Psoas muscle (tissue), 8 donors: Measurements from ENCODE around the gene VKORC1. TPM values are rescaled to one million over a fixed set of nuclear protein-coding genes. Genes with fewer than 3 reads are reported as not detected.

Experiments
- ATAC-seq, 4 donors: fragments of 200-7000 bp; cut with Tn5 transposase; one replicate each; pipeline ENCODE4 v1.9.1; 2020; ENCODE audit warnings: moderate library complexity in 3 of 4, mild to moderate bottlenecking in 2 of 4
- DNase-seq, 2 donors: peaks; one replicate each; pipeline ENCODE4 v3.0.0-alpha.2; 2020
- H3K27ac ChIP-seq: fragments of 200-600 bp; one replicate; pipeline ENCODE4 v1.8.0; 2022
- H3K27me3 ChIP-seq, 3 donors: fragments of 200-600 bp in 1 of 3; one replicate each; pipeline versions ENCODE4 v1.6.1 to v1.8.0; 2013 to 2022; ENCODE audit warnings: low read length in 2 of 3, mild to moderate bottlenecking in 2 of 3, moderate library complexity in 1 of 3; ENCODE audit not compliant: insufficient read depth in 3 of 3
- H3K36me3 ChIP-seq, 2 donors: fragments of 200-600 bp in 1 of 2; one replicate each; pipeline versions ENCODE4 v1.6.1 to v1.8.0; 2013 to 2022; ENCODE audit warnings: low read depth in 1 of 2, mild to moderate bottlenecking in 1 of 2, moderate library complexity in 1 of 2; ENCODE audit not compliant: insufficient read depth in 1 of 2
- H3K4me1 ChIP-seq: fragments of 200-600 bp; one replicate; pipeline ENCODE4 v1.8.0; 2022
- H3K4me3 ChIP-seq: fragments of 200-600 bp; one replicate; pipeline ENCODE4 v1.8.0; 2022; ENCODE audit warnings: mild to moderate bottlenecking
- H3K9me3 ChIP-seq: fragments of 200-600 bp; one replicate; pipeline ENCODE4 v1.8.0; 2022
- WGBS, 3 donors: extraction: QIAGEN DNeasy Blood & Tissue Kit; methylation state at CpG; one replicate each; pipeline versions ENCODE4 v1.1.6 to v1.1.7; 2013; 5-methylcytosine and 5-hydroxymethylcytosine counted together
- intact Hi-C, 2 donors: fragments of 100-400 bp; cut with DNase I; formaldehyde crosslinking; loops; one replicate each; pipeline versions ENCODE4 v1.11.0 to v1.14.2; 2022
- long read RNA-seq, 2 donors: library from polyadenylated mRNA; unstranded; transcript quantifications; one replicate each; pipeline ENCODE4 v2.0.0, GENCODE V29; 2021
- polyA plus RNA-seq, 3 donors: library from polyadenylated mRNA; stranded (reverse); fragments of 200-250 nt; gene quantifications; one replicate each; pipeline ENCODE4 v1.2.3, GENCODE V29; 2013
- total RNA-seq, 4 donors: library from RNA; stranded (reverse); fragmentation: NEBNext Ultra II Directional in 2 of 4; extraction: Animal tissue kit (Norgen Biotek cat#: 25700) in 2 of 4; gene quantifications; one replicate each; pipeline versions ENCODE4 v1.2.1 to v1.2.4, GENCODE V29; 2021 to 2023
- TF ChIP-seq, protein P1 (sequence below): fragments of 200-600 bp; IDR thresholded peaks from one replicate; pipeline ENCODE4 v1.8.0; 2022; ENCODE audit warnings: antibody characterized with exemption
- donor health status: healthy with polysubstance abuse.
- donor health status: DM: no; HTN: no; CAD: no; lungs with moderate emphysema.
- donor health status: Bipolar disorder and iron deficiency.
- donor health status: healthy.
- donor health status: DM: yes; HTN: yes; CAD: no.
- donor health status: DM: no; HTN: no; CAD: no.
- donor health status: DM: no; HTN: no; CAD: no.
- donor health status: DM: yes; HTN: yes; CAD: no.

VKORC1 gene
- total RNA-seq (10 to 100 TPM; 13.3 to 17.8 (median 16.5) TPM), polyA plus RNA-seq (10 to 100 TPM; 28.6 to 57.0 (median 48.3) TPM)
- long read RNA-seq, donor 1, transcript VKORC1-205 (3 exons, 1,012 nt), result major isoform, 7 of 7 reads
- long read RNA-seq, donor 1, partial matches to known transcripts, result 0 of 7 reads
- long read RNA-seq, donor 1, other reads (novel, unspliced or antisense), result 0 of 7 reads
- long read RNA-seq, donor 2, transcript VKORC1-205 (3 exons, 1,012 nt), result major isoform, 16 of 21 reads
- long read RNA-seq, donor 2, partial matches to known transcripts, result 0 of 21 reads
- long read RNA-seq, donor 2, other reads (novel, unspliced or antisense), result 4 of 21 reads

DNA sequence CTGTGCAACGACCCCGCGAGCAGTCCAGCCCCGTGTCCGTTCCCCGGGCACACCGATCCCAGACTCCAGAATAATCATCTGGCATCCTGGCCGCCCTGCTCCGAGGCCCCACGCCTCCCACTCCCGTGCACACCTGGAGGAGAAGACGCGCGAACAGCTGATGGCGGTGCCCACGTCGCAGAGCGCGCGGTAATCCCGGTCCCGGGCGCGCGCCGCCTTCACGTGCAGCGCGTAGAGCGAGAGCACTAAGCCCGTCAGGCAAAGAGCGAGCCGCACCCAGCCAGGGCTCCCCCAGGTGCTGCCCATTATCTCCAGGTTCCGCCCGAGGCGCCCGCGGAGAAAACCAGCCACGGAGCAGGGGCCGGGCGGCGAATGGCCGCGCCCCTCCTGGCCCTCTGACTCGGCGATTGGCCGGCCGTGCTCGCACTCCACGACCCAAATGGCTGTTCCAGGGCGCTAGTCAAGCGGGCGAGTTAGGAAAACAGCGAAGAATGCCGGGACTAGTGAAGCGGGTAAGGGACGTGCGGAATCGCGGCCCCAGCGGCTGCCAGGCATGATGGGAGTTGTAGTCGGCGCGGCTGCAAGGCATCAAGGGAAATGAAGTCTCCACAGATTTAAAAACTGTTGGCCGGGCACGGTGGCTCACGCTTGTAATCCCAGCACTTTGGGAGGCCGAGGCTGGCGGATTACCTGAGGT is at the start of gene VKORC1:
Gene VKORC1, minus strand, starts transcription at position 374 of the 697 bp plus-strand sequence. Its CDS starts 68 bp downstream, at position 306.
- no peaks in the 10 kb centered on the region for H3K9me3 ChIP-seq
- TF ChIP-seq, protein P1, sequence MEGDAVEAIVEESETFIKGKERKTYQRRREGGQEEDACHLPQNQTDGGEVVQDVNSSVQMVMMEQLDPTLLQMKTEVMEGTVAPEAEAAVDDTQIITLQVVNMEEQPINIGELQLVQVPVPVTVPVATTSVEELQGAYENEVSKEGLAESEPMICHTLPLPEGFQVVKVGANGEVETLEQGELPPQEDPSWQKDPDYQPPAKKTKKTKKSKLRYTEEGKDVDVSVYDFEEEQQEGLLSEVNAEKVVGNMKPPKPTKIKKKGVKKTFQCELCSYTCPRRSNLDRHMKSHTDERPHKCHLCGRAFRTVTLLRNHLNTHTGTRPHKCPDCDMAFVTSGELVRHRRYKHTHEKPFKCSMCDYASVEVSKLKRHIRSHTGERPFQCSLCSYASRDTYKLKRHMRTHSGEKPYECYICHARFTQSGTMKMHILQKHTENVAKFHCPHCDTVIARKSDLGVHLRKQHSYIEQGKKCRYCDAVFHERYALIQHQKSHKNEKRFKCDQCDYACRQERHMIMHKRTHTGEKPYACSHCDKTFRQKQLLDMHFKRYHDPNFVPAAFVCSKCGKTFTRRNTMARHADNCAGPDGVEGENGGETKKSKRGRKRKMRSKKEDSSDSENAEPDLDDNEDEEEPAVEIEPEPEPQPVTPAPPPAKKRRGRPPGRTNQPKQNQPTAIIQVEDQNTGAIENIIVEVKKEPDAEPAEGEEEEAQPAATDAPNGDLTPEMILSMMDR, result no peak
- H3K36me3 ChIP-seq, result peaks cover 0 to 15% of the 10 kb centered on the region in 2 donors
- intact Hi-C loops, result loop anchor here (1.0 to 10.0 kb wide), 2 partner anchors 48 to 110 kb away; partner anchors contain the start of gene HSD3B7 (in 1 of the 2)
- ATAC-seq, result peak; percentile 93 to 96 (median 94)
- DNase-seq, result peak; percentile 94 to 97
- H3K27ac ChIP-seq, result peak within 1 kb of the TSS; percentile 94
- H3K4me3 ChIP-seq, result peak within 1 kb of the TSS; percentile 98
- 0 to 1% (median 0%) methylated on average over 64 to 69 of the region's 69 CpGs for WGBS, 3 donors
- H3K27me3 ChIP-seq, result no peaks in the 10 kb centered on the region
- H3K4me1 ChIP-seq, result peaks cover 4% of the 10 kb centered on the region

DNA sequence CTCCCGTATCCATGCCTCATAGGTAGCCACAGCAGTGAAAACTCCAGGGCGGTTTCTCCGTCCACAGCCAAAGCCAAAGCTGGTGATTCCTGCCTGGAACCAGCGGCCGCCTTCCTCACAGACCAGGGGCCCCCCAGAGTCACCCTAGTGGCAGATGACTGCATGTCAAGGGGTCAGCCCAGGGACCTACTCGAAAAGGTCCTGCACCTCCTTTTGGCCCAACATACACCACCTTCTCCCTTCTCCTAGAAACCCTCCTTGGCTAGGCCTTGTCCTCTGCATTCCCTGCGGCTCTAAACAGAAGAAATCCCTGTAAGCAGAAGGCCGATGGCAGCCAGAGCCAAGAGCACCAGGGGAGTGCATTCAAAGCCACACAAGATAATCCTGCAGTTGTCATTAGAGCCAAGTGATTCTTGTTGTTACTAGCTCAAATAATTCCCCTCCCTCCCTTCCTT is 49.1 kb upstream of the VKORC1 start:
- Histone ChIP-seq H3K27me3 (peaks cover 0 to 5% (median 5%) of the 10 kb centered on the region in 3 donors), H3K9me3 (no peaks in the 10 kb centered on the region), H3K36me3 (no peaks in the 10 kb centered on the region), H3K27ac (no peak overlapping the region), H3K4me1 (peaks cover 17% of the 10 kb centered on the region), H3K4me3 (no peak overlapping the region)
- intact Hi-C loops, result loop anchor here (2.0 to 5.0 kb wide), 2 partner anchors 36 to 159 kb away; partner anchors contain the start of genes BCKDK (in 1 of the 2) and HSD3B7 (in 1 of the 2)
- WGBS, 3 donors, result 86 to 90% (median 87%) methylated on average over 8 of the region's 8 CpGs
- TF ChIP-seq, protein P1, result no peak
- DNase-seq (no peak), ATAC-seq (no peak)

DNA sequence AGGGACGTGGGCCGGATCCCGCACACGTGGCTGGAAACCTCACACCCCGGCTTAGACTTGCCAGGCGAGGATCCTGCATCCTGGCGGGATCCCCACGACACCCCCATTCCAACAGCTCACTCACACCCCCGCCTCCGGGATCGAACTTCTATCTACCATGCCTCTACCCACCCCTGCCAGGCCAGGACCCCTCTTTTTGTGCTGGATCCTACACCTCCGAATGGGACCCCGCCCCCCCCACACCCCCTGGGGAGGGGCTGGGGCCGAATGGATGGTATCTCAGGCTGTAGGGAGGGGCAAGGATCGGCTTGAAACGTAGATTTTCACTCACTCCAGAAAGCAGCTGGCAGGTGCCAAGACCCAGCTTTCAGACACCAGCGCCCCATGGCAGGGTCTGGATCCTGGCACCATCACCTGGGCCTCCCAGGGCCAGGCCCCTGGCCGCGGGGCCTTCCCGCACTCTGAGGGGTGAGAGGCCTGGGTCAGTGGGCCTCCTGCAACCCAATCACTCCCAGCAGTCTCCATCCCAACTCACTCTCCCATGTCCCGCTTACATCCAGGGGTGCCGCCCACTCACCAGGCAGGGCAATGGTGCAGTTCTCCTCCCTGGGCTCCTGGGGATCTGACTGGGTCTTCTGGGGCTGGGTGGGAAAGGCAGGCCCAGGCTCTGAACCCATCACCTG is 48.6 kb upstream of the VKORC1 start:
- intact Hi-C loops, result loop anchor here (2.0 to 5.0 kb wide), 2 partner anchors 36 to 158 kb away; partner anchors contain the start of genes BCKDK (in 1 of the 2) and HSD3B7 (in 1 of the 2)
- Histone ChIP-seq H3K9me3 (no peaks in the 10 kb centered on the region), H3K4me3 (peak overlapping the region; percentile 70), H3K27ac (peak overlapping the region; percentile 82), H3K27me3 (peaks cover 0 to 2% (median 0%) of the 10 kb centered on the region in 3 donors), H3K36me3 (no peaks in the 10 kb centered on the region), H3K4me1 (peaks cover 22% of the 10 kb centered on the region)
- WGBS, 3 donors, result 56 to 62% (median 56%) methylated on average over 17 to 22 of the region's 22 CpGs
- DNase-seq (no peak), ATAC-seq (no peak)
- TF ChIP-seq, protein P1, result no peak

DNA sequence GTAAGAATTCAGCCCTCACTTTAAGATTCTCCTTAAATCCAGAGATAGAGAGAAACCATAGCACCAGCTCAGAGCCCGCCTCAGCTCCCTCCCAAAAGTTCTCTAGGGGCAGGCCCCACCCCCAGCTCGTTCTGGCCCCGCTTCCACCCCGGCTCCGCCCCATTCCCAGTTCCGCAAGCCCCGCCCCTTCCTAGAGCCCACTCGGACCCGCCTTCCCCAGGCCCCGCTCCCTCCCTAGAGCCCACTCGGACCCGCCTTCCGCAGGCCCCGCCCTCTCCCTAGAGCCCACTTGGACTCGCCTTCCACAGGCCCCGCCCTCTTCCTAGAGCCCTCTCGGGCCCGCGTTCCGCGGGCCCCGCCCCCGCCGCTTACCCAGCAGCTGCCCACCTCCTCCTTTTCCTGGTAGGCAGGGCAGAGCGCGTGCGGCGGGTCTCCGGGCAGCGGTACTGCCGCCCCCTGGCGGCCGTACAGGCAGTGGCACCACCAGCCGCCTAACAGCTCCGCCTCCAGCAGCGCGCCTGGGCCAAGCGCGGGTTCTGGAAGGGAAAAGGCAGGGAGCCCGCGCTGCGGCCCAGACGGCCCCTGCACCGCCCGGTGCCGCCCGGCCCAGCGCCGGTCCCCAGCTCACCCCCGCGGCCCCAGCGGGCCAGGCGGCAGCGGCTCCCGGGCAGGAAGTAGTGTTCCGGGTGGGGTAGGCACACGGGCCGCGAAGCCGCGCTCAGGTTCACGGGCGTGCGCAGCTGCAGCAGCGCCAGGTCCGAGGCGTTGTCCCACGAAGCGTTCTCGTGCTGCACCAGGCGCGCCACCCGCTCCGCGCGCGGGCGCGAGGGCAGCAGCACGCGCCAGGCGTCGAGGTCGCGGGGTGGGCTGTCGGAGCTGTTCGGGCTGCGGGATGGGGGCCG is 47.8 kb upstream of the VKORC1 start:
- Histone ChIP-seq H3K9me3 (no peaks in the 10 kb centered on the region), H3K4me1 (peaks cover 23% of the 10 kb centered on the region), H3K27me3 (no peaks in the 10 kb centered on the region), H3K4me3 (peak overlapping the region; percentile 70), H3K27ac (peak overlapping the region; percentile 82), H3K36me3 (no peaks in the 10 kb centered on the region)
- ATAC-seq (peak; percentile 91 to 95 (median 93)), DNase-seq (peak; percentile 99)
- 1 to 3% (median 2%) methylated on average over 73 to 89 of the region's 89 CpGs for WGBS, 3 donors
- intact Hi-C loops, result loop anchor here (1.0 to 5.0 kb wide), 3 partner anchors 35 to 158 kb away; partner anchors contain the start of genes BCKDK (in 1 of the 2), HSD3B7 (in 1 of the 2) and VKORC1 (in 1 of the 2)
- TF ChIP-seq, protein P1, result peak; percentile 93
